AG04449 (cell line): ENCODE data around the gene TANC1.

Experiments used
- CTCF ChIA-PET: fragments of 350-600 bp; formaldehyde crosslinking; extraction: SDS; loops from one replicate; lab custom pipeline; 2021; ENCODE audit warnings: antibody characterized with exemption; lab: Yijun Ruan, JAX
- POLR2A ChIA-PET: fragments of 400-600, 350-600 bp; formaldehyde crosslinking; extraction: SDS; loops from one replicate; lab custom pipeline; 2020; ENCODE audit warnings: antibody characterized with exemption, inconsistent platforms; lab: Yijun Ruan, JAX
- DNase-seq: peaks from one replicate; pipeline ENCODE4 v3.0.0-alpha.2; 2010; ENCODE audit warnings: low read depth, low spot score
- H3K4me3 ChIP-seq: 2 replicates; pipeline ENCODE4 v1.5.1; 2011; ENCODE audit warnings: low read depth, mild to moderate bottlenecking, control low read depth, low read length
- TF ChIP-seq, protein P1 (sequence below): IDR thresholded peaks from one replicate; pipeline ENCODE4 v1.5.1; 2011; ENCODE audit warnings: mild to moderate bottlenecking, moderate library complexity, low read length, control low read depth, inconsistent platforms; ENCODE audit not compliant: insufficient read depth; ENCODE audit errors: missing control alignments

The TANC1 gene

GRCh38 chr2:159066541-159067156 lies 98.2 kb downstream of the TANC1 start:
- DNase-seq, result no peak
- ChIA-PET POLR2A (no interaction called here), CTCF (interaction anchor here (2.2 kb wide), 1 partner anchor 52 kb away, joined by 11 read pairs; no protein-coding TSS in a partner anchor)
- H3K4me3 ChIP-seq, result no peak overlapping the region
- TF ChIP-seq, protein P1, sequence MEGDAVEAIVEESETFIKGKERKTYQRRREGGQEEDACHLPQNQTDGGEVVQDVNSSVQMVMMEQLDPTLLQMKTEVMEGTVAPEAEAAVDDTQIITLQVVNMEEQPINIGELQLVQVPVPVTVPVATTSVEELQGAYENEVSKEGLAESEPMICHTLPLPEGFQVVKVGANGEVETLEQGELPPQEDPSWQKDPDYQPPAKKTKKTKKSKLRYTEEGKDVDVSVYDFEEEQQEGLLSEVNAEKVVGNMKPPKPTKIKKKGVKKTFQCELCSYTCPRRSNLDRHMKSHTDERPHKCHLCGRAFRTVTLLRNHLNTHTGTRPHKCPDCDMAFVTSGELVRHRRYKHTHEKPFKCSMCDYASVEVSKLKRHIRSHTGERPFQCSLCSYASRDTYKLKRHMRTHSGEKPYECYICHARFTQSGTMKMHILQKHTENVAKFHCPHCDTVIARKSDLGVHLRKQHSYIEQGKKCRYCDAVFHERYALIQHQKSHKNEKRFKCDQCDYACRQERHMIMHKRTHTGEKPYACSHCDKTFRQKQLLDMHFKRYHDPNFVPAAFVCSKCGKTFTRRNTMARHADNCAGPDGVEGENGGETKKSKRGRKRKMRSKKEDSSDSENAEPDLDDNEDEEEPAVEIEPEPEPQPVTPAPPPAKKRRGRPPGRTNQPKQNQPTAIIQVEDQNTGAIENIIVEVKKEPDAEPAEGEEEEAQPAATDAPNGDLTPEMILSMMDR, result no peak

GRCh38 chr2:159067971-159068370 lies 99.5 kb downstream of the TANC1 start:
- DNase-seq, result no peak
- POLR2A ChIA-PET, result no interaction called here
- H3K4me3 ChIP-seq, result no peak overlapping the region
- CTCF ChIA-PET, result interaction anchor here (0.8 kb wide), 1 partner anchor 164 kb away, joined by 3 read pairs; no protein-coding TSS in a partner anchor
- TF ChIP-seq, protein P1, result no peak

- TF ChIP-seq, protein P1, result no peak
- ChIA-PET POLR2A (interaction anchor here (0.6 kb wide), 1 partner anchor 17 kb away, joined by 4 read pairs; no protein-coding TSS in a partner anchor), CTCF (interaction anchor here (1.0 to 1.7 kb wide), 2 partner anchors 48 to 216 kb away, joined by 3 to 4 read pairs; no protein-coding TSS in a partner anchor)
- no peak for DNase-seq
- no peak overlapping the region for H3K4me3 ChIP-seq
Measured at GRCh38 chr2:159069229-159069628, 100.8 kb downstream of the TANC1 start.

DNA sequence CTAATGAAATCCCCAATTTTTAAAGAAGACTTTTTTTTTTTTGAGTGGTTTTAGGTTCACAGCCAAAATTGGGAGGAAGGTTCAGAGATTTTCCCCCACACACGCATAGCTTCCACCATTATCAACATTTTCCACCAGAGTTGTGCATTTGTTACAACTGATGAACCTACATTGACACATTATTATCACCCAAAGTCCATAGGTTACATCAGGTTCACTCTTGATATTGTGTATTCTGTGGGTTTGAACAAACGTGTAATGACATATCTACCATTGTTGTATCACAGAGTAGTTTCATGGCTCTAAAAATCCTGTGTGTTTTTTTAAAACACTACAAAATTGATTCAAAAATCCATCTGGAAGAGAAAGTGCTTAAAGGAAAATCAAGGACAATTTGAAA lies 101.8 kb downstream of the TANC1 start:
- ChIA-PET POLR2A (interaction anchor here (0.6 kb wide), 1 partner anchor 93 kb away, joined by 3 read pairs; no protein-coding TSS in a partner anchor), CTCF (interaction anchor here (1.0 to 1.7 kb wide), 2 partner anchors 47 to 215 kb away, joined by 3 to 4 read pairs; no protein-coding TSS in a partner anchor)
- no peak for DNase-seq
- H3K4me3 ChIP-seq, result no peak overlapping the region
- TF ChIP-seq, protein P1, result no peak

DNA sequence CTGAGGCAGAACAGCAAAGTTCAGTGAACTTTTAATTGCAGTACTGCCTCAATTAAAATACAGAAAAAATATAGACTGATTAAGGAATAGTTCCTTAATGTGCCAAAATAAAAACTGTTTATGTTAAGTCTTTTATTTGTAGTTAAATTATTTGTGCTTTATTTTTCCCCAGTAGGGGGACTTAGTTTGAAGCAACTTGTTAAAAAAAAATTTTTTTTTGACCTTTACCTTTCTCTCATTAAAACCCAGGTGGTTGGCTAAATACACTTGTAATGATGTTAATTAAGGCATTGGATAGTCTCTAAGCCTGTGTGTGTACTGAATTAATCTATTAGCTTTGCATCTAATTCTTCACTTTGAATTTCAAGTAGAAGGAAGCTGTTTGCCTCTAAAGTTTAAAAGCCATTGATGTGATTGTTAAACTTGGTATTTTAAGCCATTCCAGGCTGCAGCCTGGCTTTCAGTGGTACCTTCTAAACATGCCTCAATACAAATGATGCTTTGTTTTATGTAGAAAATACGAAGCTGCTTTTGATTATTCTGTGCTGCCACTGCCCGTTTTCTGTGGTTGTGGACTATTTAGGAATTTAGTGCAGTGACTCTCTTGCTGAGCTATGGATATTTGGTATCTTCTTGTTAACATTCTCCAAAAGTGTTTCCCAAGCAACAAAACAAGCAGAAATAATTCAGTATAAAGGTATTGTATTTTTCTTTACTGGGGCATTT lies 102.9 kb downstream of the TANC1 start:
- TF ChIP-seq, protein P1, result no peak
- CTCF ChIA-PET, result interaction anchor here (0.6 to 1.8 kb wide), 2 partner anchors 20 to 40 kb away, joined by 3 to 5 read pairs; no protein-coding TSS in a partner anchor
- POLR2A ChIA-PET, result interaction anchor here (0.6 to 1.0 kb wide), 3 partner anchors 18 to 64 kb away, joined by 3 read pairs; no protein-coding TSS in a partner anchor
- no peak for DNase-seq
- no peak overlapping the region for H3K4me3 ChIP-seq

DNA sequence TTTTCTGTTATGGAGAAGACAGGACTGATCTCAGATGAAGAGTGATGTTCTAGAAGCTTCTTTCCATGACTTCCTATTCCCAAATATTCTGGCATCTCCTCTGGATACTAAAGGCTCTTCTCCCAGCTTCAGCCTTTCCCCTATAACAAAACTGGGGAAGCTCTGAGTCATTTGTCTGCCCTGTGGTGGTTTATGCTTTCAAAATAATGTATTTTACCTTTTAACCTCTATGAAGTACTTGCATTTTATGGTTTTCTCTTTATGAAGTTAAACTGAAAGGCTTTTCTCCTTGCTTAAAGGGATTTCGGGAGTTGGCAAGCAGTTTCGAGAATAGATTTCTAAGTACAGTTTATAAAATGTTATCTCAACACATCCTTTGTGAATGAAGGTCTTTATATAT lies 104.4 kb downstream of the TANC1 start:
- TF ChIP-seq, protein P1, result no peak
- no peak overlapping the region for H3K4me3 ChIP-seq
- CTCF ChIA-PET, result interaction anchor here (1.1 kb wide), 2 partner anchors 8 to 9 kb away, joined by 3 read pairs; no protein-coding TSS in a partner anchor
- DNase-seq, result no peak
- POLR2A ChIA-PET, result no interaction called here
